ENCODE measurements around the gene LUZP2.
"Not testable (repeated sequence)": the region's sequence is repeated elsewhere in the genome, so short reads cannot be mapped to it uniquely, and the experiment has no call there.

The LUZP2 gene

GRCh38 chr11:24949406-24949805 is 452.6 kb downstream of the LUZP2 start:
- no peak for TF ChIP-seq CTCF (IDR thresholded peaks at IDR 0.05; ENCODE audit: low read depth, low read length)
- no peak for DNase-seq (ENCODE audit: extremely low read depth, low read depth)

- TF ChIP-seq CTCF (IDR thresholded peaks at IDR 0.05; ENCODE audit: low read depth, low read length), result no peak
- no peak for DNase-seq (ENCODE audit: extremely low read depth, low read depth)
These were observed 467.0 kb downstream of the LUZP2 start for GRCh38 chr11:24963852-24964251.

- no peak for TF ChIP-seq CTCF (IDR thresholded peaks at IDR 0.05; ENCODE audit: low read depth, low read length)
- DNase-seq (ENCODE audit: extremely low read depth, low read depth), result no peak
These were observed 468.9 kb downstream of the LUZP2 start for GRCh38 chr11:24965748-24966147.

GRCh38 chr11:24993903-24994302 is 497.1 kb downstream of the LUZP2 start:
- DNase-seq (ENCODE audit: extremely low read depth, low read depth), result not testable (repeated sequence)

- not testable (repeated sequence) for DNase-seq (ENCODE audit: extremely low read depth, low read depth)
These were observed 503.1 kb downstream of the LUZP2 start for GRCh38 chr11:24999929-25000328.

GRCh38 chr11:25037431-25037830 is 540.6 kb downstream of the LUZP2 start:
- DNase-seq (ENCODE audit: extremely low read depth, low read depth), result no peak
- no peak for TF ChIP-seq CTCF (IDR thresholded peaks at IDR 0.05; ENCODE audit: low read depth, low read length)

GRCh38 chr11:25038131-25038530 is 541.3 kb downstream of the LUZP2 start:
- TF ChIP-seq CTCF (IDR thresholded peaks at IDR 0.05; ENCODE audit: low read depth, low read length), result no peak
- DNase-seq (ENCODE audit: extremely low read depth, low read depth), result no peak

- TF ChIP-seq CTCF (IDR thresholded peaks at IDR 0.05; ENCODE audit: low read depth, low read length), result no peak
- DNase-seq (ENCODE audit: extremely low read depth, low read depth), result no peak
These were observed 542.3 kb downstream of the LUZP2 start for GRCh38 chr11:25039165-25039564.

GRCh38 chr11:25048632-25049031 is 551.8 kb downstream of the LUZP2 start:
- DNase-seq (ENCODE audit: extremely low read depth, low read depth), result no peak
- TF ChIP-seq CTCF (IDR thresholded peaks at IDR 0.05; ENCODE audit: low read depth, low read length), result no peak

Data from AG09319 (cell line).